ENCODE measurements around the gene FAF2.

GRCh38 chr5:176543428-176544182, 95.4 kb downstream of the FAF2 start:
- TF ChIP-seq, protein P1, sequence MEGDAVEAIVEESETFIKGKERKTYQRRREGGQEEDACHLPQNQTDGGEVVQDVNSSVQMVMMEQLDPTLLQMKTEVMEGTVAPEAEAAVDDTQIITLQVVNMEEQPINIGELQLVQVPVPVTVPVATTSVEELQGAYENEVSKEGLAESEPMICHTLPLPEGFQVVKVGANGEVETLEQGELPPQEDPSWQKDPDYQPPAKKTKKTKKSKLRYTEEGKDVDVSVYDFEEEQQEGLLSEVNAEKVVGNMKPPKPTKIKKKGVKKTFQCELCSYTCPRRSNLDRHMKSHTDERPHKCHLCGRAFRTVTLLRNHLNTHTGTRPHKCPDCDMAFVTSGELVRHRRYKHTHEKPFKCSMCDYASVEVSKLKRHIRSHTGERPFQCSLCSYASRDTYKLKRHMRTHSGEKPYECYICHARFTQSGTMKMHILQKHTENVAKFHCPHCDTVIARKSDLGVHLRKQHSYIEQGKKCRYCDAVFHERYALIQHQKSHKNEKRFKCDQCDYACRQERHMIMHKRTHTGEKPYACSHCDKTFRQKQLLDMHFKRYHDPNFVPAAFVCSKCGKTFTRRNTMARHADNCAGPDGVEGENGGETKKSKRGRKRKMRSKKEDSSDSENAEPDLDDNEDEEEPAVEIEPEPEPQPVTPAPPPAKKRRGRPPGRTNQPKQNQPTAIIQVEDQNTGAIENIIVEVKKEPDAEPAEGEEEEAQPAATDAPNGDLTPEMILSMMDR (IDR thresholded peaks at IDR 0.05) = no peak
- no peak for TF ChIP-seq ZFX (IDR thresholded peaks at IDR 0.05; ENCODE audit: borderline replicate concordance)

Measured in 22Rv1 (cell line).